PFSK-1 (cell line): ENCODE data around the gene SELENOP.

Experiments
- FOXP2 ChIP-seq: optimal IDR thresholded peaks from 2 replicates; pipeline ENCODE3; 2011; ENCODE audit warnings: borderline replicate concordance, control low read depth, inconsistent platforms; ENCODE audit not compliant: insufficient read depth; ENCODE audit errors: extremely low read length, extremely low read depth
- POLR2AphosphoS5 ChIP-seq: IDR thresholded peaks from 2 replicates; pipeline ENCODE4 v1.6.1; 2012; ENCODE audit warnings: low read depth, mild to moderate bottlenecking, control low read depth, low read length, moderate library complexity
- SIN3A ChIP-seq: IDR thresholded peaks from 2 replicates; pipeline ENCODE4 v1.6.1; 2012; ENCODE audit warnings: mild to moderate bottlenecking, low read length, moderate library complexity, borderline replicate concordance; ENCODE audit not compliant: insufficient read depth
- TAF1 ChIP-seq: IDR thresholded peaks from 2 replicates; pipeline ENCODE4 v1.6.1; 2012; ENCODE audit warnings: low read length, control low read depth, borderline replicate concordance; ENCODE audit not compliant: insufficient read depth
- TF ChIP-seq, protein P1 (sequence below), 2 experiments: IDR thresholded peaks; 2 replicates each; pipeline versions ENCODE4 v1.6.1 to v1.8.0; 2011 to 2012; ENCODE audit warnings: low read depth in 2 of 2, low read length in 2 of 2, control low read depth in 1 of 2, inconsistent platforms in 1 of 2, mild to moderate bottlenecking in 1 of 2, moderate library complexity in 1 of 2; ENCODE audit not compliant: insufficient read depth in 1 of 2

The SELENOP gene

DNA sequence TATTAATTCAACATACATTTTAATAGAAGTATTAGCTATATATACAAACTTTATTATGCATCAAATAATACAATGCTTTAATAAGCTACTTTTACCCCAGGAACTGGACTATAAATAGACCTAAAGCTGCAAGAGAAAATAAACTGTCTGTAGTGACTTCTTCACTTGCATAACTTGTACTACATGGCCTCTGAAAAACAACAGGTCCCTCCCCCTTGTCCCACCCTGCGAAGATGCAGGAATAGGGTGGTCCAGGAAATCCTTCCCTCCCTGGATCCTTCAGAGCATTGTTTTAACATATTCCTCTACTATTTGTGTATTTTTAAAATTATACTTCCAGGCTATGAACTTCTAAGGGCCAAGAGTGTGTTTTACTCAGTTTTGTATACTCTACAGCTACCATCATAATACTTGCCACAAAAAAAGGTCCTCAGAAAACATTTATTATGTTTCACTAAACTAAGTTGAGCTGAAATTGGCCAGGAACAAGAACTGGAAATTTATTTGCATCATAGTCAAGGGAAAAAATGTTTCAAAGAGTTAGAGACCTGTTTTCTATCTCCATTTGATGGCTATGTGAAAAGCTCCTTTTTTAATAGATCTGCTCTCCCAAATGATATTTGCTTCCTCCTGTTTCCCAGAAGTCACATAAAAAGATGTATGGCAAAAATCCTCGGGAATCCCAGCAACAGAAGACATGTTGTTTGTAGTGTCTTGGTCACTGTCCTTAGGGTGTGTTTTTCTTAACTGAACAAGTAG, 15.2 kb upstream of the SELENOP start:
- TF ChIP-seq, protein P1, sequence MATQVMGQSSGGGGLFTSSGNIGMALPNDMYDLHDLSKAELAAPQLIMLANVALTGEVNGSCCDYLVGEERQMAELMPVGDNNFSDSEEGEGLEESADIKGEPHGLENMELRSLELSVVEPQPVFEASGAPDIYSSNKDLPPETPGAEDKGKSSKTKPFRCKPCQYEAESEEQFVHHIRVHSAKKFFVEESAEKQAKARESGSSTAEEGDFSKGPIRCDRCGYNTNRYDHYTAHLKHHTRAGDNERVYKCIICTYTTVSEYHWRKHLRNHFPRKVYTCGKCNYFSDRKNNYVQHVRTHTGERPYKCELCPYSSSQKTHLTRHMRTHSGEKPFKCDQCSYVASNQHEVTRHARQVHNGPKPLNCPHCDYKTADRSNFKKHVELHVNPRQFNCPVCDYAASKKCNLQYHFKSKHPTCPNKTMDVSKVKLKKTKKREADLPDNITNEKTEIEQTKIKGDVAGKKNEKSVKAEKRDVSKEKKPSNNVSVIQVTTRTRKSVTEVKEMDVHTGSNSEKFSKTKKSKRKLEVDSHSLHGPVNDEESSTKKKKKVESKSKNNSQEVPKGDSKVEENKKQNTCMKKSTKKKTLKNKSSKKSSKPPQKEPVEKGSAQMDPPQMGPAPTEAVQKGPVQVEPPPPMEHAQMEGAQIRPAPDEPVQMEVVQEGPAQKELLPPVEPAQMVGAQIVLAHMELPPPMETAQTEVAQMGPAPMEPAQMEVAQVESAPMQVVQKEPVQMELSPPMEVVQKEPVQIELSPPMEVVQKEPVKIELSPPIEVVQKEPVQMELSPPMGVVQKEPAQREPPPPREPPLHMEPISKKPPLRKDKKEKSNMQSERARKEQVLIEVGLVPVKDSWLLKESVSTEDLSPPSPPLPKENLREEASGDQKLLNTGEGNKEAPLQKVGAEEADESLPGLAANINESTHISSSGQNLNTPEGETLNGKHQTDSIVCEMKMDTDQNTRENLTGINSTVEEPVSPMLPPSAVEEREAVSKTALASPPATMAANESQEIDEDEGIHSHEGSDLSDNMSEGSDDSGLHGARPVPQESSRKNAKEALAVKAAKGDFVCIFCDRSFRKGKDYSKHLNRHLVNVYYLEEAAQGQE (IDR thresholded peaks at IDR 0.05; ENCODE audit: insufficient read depth in 1 of 2, low read depth in 2 of 2, low read length in 2 of 2) = no peak
- no peak for TF ChIP-seq POLR2AphosphoS5
- no peak for TF ChIP-seq SIN3A
- TF ChIP-seq FOXP2 = no peak
- no peak for TF ChIP-seq TAF1

DNA sequence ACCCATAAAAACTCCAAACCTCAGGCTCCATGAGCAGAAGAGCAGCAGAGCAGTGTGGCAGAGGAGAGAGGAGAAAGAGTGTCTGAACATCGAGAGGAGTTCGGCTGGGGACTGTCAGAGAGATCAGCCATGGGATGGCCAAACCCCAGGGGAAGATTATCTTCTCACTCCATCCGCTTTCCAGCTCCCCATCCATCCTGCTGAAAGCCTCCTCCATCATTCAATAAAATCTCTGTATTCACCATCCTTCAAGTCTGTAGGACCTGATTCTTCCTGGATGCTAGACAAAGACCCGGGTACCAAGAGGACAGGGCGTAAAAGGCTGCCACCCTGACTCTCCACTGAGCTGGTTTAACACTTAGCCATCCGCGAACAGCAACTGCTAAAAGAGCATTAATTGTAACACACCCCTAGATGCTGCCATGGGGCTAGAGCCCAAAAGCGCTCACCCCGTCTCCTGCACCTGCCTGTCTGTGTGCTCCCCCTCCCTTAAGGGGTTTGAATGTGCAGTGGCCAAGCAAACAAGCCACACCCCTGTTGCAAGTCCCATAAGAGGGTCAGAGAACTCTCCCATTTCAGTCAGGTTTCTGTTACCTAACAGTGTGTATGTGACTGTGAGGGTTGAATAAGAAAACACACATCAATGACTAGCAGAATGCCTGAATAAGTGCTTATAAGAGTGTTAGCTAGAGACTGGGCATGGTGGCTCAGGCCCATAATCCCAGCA, 13.9 kb upstream of the SELENOP start:
- no peak for TF ChIP-seq TAF1
- no peak for TF ChIP-seq SIN3A
- no peak for TF ChIP-seq FOXP2

DNA sequence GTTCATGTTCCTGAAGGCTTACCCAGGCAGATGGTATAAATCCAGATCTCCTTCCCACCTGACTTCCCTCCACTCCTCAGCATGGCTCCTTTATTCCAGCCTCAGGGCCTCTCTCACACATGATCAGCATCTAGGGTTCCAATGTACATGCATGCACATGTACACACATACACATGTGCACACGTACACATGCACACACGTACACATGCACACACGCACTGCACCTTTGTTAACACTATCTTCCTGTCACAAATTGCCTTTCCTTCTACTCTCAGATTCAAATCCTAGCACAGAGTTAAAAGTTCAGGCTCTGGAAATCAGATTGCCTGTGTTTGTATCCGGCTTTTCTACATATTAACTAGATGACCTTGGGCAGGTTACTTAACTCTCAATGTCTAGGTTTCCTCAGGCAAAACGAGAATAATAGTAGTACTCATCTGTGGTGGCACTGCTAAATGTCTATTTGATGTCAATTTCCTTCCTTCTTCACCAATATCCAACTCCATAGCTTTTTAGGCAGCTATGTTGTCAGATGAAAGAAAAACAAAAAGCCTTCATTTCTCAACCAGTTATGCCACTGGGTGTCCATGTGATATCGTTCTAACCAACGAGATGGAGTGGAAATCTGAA, 12.8 kb upstream of the SELENOP start:
- TF ChIP-seq TAF1 (no peak), POLR2AphosphoS5 (no peak), SIN3A (no peak), FOXP2 (no peak)
- TF ChIP-seq, protein P1 (IDR thresholded peaks at IDR 0.05; ENCODE audit: insufficient read depth in 1 of 2, low read depth in 2 of 2, low read length in 2 of 2) = no peak

DNA sequence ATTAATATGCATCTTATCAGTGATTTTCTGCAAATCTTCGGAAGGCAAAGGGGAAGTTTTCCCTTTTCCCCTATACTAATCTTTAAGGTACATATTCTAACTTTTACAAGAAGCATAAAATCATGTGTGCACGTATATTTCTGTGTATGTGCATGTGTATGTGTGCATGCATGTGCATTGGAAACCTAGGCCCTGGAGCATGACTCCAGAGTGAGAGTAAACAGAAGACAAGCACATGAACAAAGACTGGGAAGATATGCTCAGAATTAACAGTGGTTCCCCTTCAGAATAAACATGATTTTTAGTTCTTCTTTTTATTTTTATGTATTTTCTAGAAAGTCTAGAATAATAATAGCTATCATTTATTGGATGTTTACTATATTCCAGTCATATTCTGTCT, 10.9 kb upstream of the SELENOP start:
- TF ChIP-seq, protein P1 (IDR thresholded peaks at IDR 0.05; ENCODE audit: insufficient read depth in 1 of 2, low read depth in 2 of 2, low read length in 2 of 2) = no peak
- no peak for TF ChIP-seq FOXP2
- no peak for TF ChIP-seq SIN3A
- no peak for TF ChIP-seq POLR2AphosphoS5
- TF ChIP-seq TAF1 = no peak

GRCh38 chr5:42819745-42820144, 8.1 kb upstream of the SELENOP start:
- TF ChIP-seq SIN3A (no peak), TAF1 (no peak), FOXP2 (no peak)
- TF ChIP-seq, protein P1 (IDR thresholded peaks at IDR 0.05; ENCODE audit: insufficient read depth in 1 of 2, low read depth in 2 of 2, low read length in 2 of 2) = no peak
